Keratinocyte (primary cell): ENCODE results near the gene GRB10. TPM values are rescaled to one million over a fixed set of nuclear protein-coding genes. Genes with fewer than 3 reads are reported as not detected.

ENCODE experiments used
- DNase-seq: peaks from one replicate; pipeline ENCODE4 v3.0.0-alpha.2; 2011; ENCODE audit warnings: low read depth, missing footprints, low spot score
- FAIRE-seq: peaks from 2 replicates; lab custom pipeline; 2011; peaks lifted over from hg19 to GRCh38; lab: Jason Lieb, UNC
- H2AFZ ChIP-seq: 2 replicates; pipeline ENCODE4 v1.6.0; 2012; ENCODE audit warnings: low read length, control low read depth, inconsistent platforms; ENCODE audit not compliant: control insufficient read depth
- H3K27ac ChIP-seq: 2 replicates; pipeline ENCODE4 v1.5.1; 2011; ENCODE audit warnings: low read length; ENCODE audit not compliant: control insufficient read depth, insufficient read depth
- H3K27me3 ChIP-seq: 3 replicates; pipeline ENCODE4 v1.6.0; 2011; ENCODE audit warnings: low read length; ENCODE audit not compliant: control insufficient read depth, insufficient read depth; ENCODE audit errors: extremely low read depth
- H3K36me3 ChIP-seq, 2 experiments: 2 replicates in 1 of 2; 3 replicates in 1 of 2; pipeline ENCODE4 v1.5.1; 2011; ENCODE audit warnings: low read length in 2 of 2, mild to moderate bottlenecking in 1 of 2; ENCODE audit not compliant: control insufficient read depth in 2 of 2, insufficient read depth in 2 of 2; ENCODE audit errors: extremely low read depth in 1 of 2
- H3K4me1 ChIP-seq: 3 replicates; pipeline ENCODE4 v1.5.1; 2011; ENCODE audit warnings: low read length; ENCODE audit not compliant: control insufficient read depth, insufficient read depth; ENCODE audit errors: extremely low read depth
- H3K4me2 ChIP-seq: 3 replicates; pipeline ENCODE4 v1.6.0; 2011; ENCODE audit warnings: low read depth, low read length; ENCODE audit not compliant: control insufficient read depth, insufficient read depth; ENCODE audit errors: extremely low read depth
- H3K4me3 ChIP-seq, 3 experiments: fragments of 200-600 bp in 1 of 3; sonication (generic) in 1 of 3; 2 replicates in 2 of 3; 3 replicates in 1 of 3; pipeline ENCODE4 v1.5.1; 2011 to 2016; ENCODE audit warnings: low read length in 3 of 3, mild to moderate bottlenecking in 3 of 3, control low read depth in 2 of 3, inconsistent platforms in 1 of 3, low read depth in 1 of 3, mixed read lengths in 1 of 3, mixed run types in 1 of 3, moderate library complexity in 1 of 3; ENCODE audit not compliant: control insufficient read depth in 2 of 3, insufficient read depth in 2 of 3; ENCODE audit errors: extremely low read depth in 1 of 3
- H3K79me2 ChIP-seq: 2 replicates; pipeline ENCODE4 v1.6.0; 2012; ENCODE audit warnings: low read length; ENCODE audit not compliant: control insufficient read depth, insufficient read depth
- H3K9ac ChIP-seq: 3 replicates; pipeline ENCODE4 v1.6.0; 2011; ENCODE audit warnings: low read length; ENCODE audit not compliant: control insufficient read depth, insufficient read depth; ENCODE audit errors: extremely low read depth
- H3K9me1 ChIP-seq: 3 replicates; pipeline ENCODE4 v1.6.0; 2011; ENCODE audit warnings: low read length; ENCODE audit not compliant: control insufficient read depth, insufficient read depth; ENCODE audit errors: extremely low read depth
- H3K9me3 ChIP-seq: 2 replicates; pipeline ENCODE4 v1.5.1; 2012; ENCODE audit warnings: low read depth, low read length; ENCODE audit not compliant: control insufficient read depth
- H4K20me1 ChIP-seq: 3 replicates; pipeline ENCODE4 v1.6.0; 2011; ENCODE audit warnings: low read length; ENCODE audit not compliant: control insufficient read depth, insufficient read depth; ENCODE audit errors: extremely low read depth
- CTCF ChIP-seq, 3 experiments: IDR thresholded peaks in 1 of 3; conservative IDR thresholded peaks in 1 of 3; optimal IDR thresholded peaks in 1 of 3; 2 replicates in 2 of 3; 3 replicates in 1 of 3; pipeline versions ENCODE3 to v1.5.1; 2011; ENCODE audit warnings: low read length in 3 of 3, mild to moderate bottlenecking in 3 of 3, moderate library complexity in 2 of 3, control low read depth in 1 of 3, inconsistent platforms in 1 of 3; ENCODE audit not compliant: insufficient read depth in 2 of 3; ENCODE audit errors: extremely low read depth in 1 of 3
- EZH2 ChIP-seq: IDR thresholded peaks from one replicate; pipeline ENCODE4 v1.6.1; 2012; ENCODE audit warnings: inconsistent platforms, mild to moderate bottlenecking, low read length, moderate library complexity
- dilution Hi-C: fragments of 300-500 bp; cut with MboI; formaldehyde crosslinking; loops from one replicate; pipeline ENCODE4 v1.7.0; 2020; ENCODE audit warnings: low sequenced_read_pairs; ENCODE audit not compliant: extremely low pct_ligation_motif_present
- polyA plus RNA-seq, 5 experiments: library from polyadenylated mRNA; depleted of rRNA in 3 of 5; stranded (reverse) in 3 of 5; stranded (forward) in 1 of 5; unstranded in 1 of 5; fragments of >200 nt; gene quantifications; 1 replicate in 1 of 5; 2 replicates in 3 of 5; 3 replicates in 1 of 5; pipeline versions ENCODE4 v1.2.1 to v1.2.3, GENCODE V29; 2011 to 2012; ENCODE audit warnings: missing spikeins in 2 of 5, low read depth in 1 of 5, low replicate concordance in 1 of 5

The GRB10 gene
- polyA plus RNA-seq, 1 donor (not counting 4 experiments of a cell fraction or from before 2014, with no cell fraction given) = 4.4 TPM

- no peak for DNase-seq
- Histone ChIP-seq H3K4me2 (no peak overlapping the region), H3K27me3 (no peaks in the 10 kb centered on the region), H3K36me3 (no peaks in the 10 kb centered on the region), H3K27ac (no peak overlapping the region), H3K4me3 (no peak overlapping the region), H3K4me1 (no peaks in the 10 kb centered on the region), H3K9me3 (no peaks in the 10 kb centered on the region), H2AFZ (no peak overlapping the region), H4K20me1 (peaks cover 2% of the 10 kb centered on the region), H3K9me1 (no peaks in the 10 kb centered on the region), H3K79me2 (no peaks in the 10 kb centered on the region), H3K9ac (no peak overlapping the region)
- FAIRE-seq = no peak
- dilution Hi-C loops = no loop called here
- TF ChIP-seq EZH2 = no peak
- no peak for TF ChIP-seq CTCF (optimal IDR thresholded peaks at IDR 0.05 in 1 of 3, IDR thresholded peaks at IDR 0.05 in 1 of 3, conservative IDR thresholded peaks at IDR 0.05 in 1 of 3; ENCODE audit: extremely low read depth in 1 of 3, insufficient read depth in 2 of 3, low read length in 3 of 3)
These were observed 56.9 kb downstream of the GRB10 start for GRCh38 chr7:50725774-50726173.

GRCh38 chr7:50724526-50725520 is 57.9 kb downstream of the GRB10 start:
- H3K9me1 ChIP-seq = no peaks in the 10 kb centered on the region
- H3K4me3 ChIP-seq = no peak overlapping the region
- no peaks in the 10 kb centered on the region for H3K9me3 ChIP-seq
- no peak overlapping the region for H3K9ac ChIP-seq
- dilution Hi-C loops = no loop called here
- H3K4me2 ChIP-seq = no peak overlapping the region
- DNase-seq (no peak), FAIRE-seq (no peak)
- H3K79me2 ChIP-seq = no peaks in the 10 kb centered on the region
- TF ChIP-seq CTCF (optimal IDR thresholded peaks at IDR 0.05 in 1 of 3, IDR thresholded peaks at IDR 0.05 in 1 of 3, conservative IDR thresholded peaks at IDR 0.05 in 1 of 3; ENCODE audit: extremely low read depth in 1 of 3, insufficient read depth in 2 of 3, low read length in 3 of 3) = no peak
- TF ChIP-seq EZH2 = no peak
- no peaks in the 10 kb centered on the region for H3K4me1 ChIP-seq
- H3K27ac ChIP-seq = no peak overlapping the region
- peaks cover 2% of the 10 kb centered on the region for H4K20me1 ChIP-seq
- no peaks in the 10 kb centered on the region for H3K36me3 ChIP-seq
- no peak overlapping the region for H2AFZ ChIP-seq
- no peaks in the 10 kb centered on the region for H3K27me3 ChIP-seq
